Measurements from ENCODE around the gene ANXA10. TPM values are rescaled to one million over a fixed set of nuclear protein-coding genes. Genes with fewer than 3 reads are reported as not detected.

The ANXA10 gene
- polyA plus RNA-seq, 1 donor (not counting 4 experiments of a cell fraction or from before 2014, with no cell fraction given): not detected

GRCh38 chr4:168164915-168165548, 72.7 kb downstream of the ANXA10 start:
- DNase-seq (ENCODE audit: low read depth, low spot score) (no peak), FAIRE-seq (no peak)
- H4K20me1 ChIP-seq (ENCODE audit: control insufficient read depth, extremely low read depth, insufficient read depth, low read length): no peaks in the 10 kb centered on the region
- H3K79me2 ChIP-seq (ENCODE audit: control insufficient read depth, insufficient read depth, low read length): no peaks in the 10 kb centered on the region
- no peak overlapping the region for H3K27ac ChIP-seq (ENCODE audit: control insufficient read depth, insufficient read depth, low read length)
- H3K36me3 ChIP-seq (ENCODE audit: control insufficient read depth in 2 of 2, extremely low read depth in 1 of 2, insufficient read depth in 2 of 2, low read length in 2 of 2): no peaks in the 10 kb centered on the region
- TF ChIP-seq CTCF (optimal IDR thresholded peaks at IDR 0.05 in 1 of 3, IDR thresholded peaks at IDR 0.05 in 1 of 3, conservative IDR thresholded peaks at IDR 0.05 in 1 of 3; ENCODE audit: extremely low read depth in 1 of 3, insufficient read depth in 2 of 3, low read length in 3 of 3) (no peak), EZH2 (IDR thresholded peaks at IDR 0.05; ENCODE audit: low read length) (no peak)
- H3K4me3 ChIP-seq (ENCODE audit: control insufficient read depth in 2 of 3, extremely low read depth in 1 of 3, insufficient read depth in 2 of 3, low read depth in 1 of 3, low read length in 3 of 3): no peak overlapping the region
- H3K4me1 ChIP-seq (ENCODE audit: control insufficient read depth, extremely low read depth, insufficient read depth, low read length): no peaks in the 10 kb centered on the region
- no peak overlapping the region for H3K9ac ChIP-seq (ENCODE audit: control insufficient read depth, extremely low read depth, insufficient read depth, low read length)
- H3K9me1 ChIP-seq (ENCODE audit: control insufficient read depth, extremely low read depth, insufficient read depth, low read length): no peaks in the 10 kb centered on the region
- H3K4me2 ChIP-seq (ENCODE audit: control insufficient read depth, extremely low read depth, insufficient read depth, low read depth, low read length): no peak overlapping the region
- no peaks in the 10 kb centered on the region for H3K9me3 ChIP-seq (ENCODE audit: control insufficient read depth, low read depth, low read length)
- dilution Hi-C loops (cut with MboI; ENCODE audit: extremely low pct_ligation_motif_present, low sequenced_read_pairs): no loop called here
- no peak overlapping the region for H2AFZ ChIP-seq (ENCODE audit: control insufficient read depth, low read length)
- H3K27me3 ChIP-seq (ENCODE audit: control insufficient read depth, extremely low read depth, insufficient read depth, low read length): no peaks in the 10 kb centered on the region

GRCh38 chr4:168167714-168168284, 75.5 kb downstream of the ANXA10 start:
- Histone ChIP-seq H3K4me1 (ENCODE audit: control insufficient read depth, extremely low read depth, insufficient read depth, low read length) (no peaks in the 10 kb centered on the region), H4K20me1 (ENCODE audit: control insufficient read depth, extremely low read depth, insufficient read depth, low read length) (no peaks in the 10 kb centered on the region), H3K9me1 (ENCODE audit: control insufficient read depth, extremely low read depth, insufficient read depth, low read length) (no peaks in the 10 kb centered on the region), H3K36me3 (ENCODE audit: control insufficient read depth in 2 of 2, extremely low read depth in 1 of 2, insufficient read depth in 2 of 2, low read length in 2 of 2) (no peaks in the 10 kb centered on the region), H2AFZ (ENCODE audit: control insufficient read depth, low read length) (no peak overlapping the region), H3K4me3 (ENCODE audit: control insufficient read depth in 2 of 3, extremely low read depth in 1 of 3, insufficient read depth in 2 of 3, low read depth in 1 of 3, low read length in 3 of 3) (no peak overlapping the region), H3K9ac (ENCODE audit: control insufficient read depth, extremely low read depth, insufficient read depth, low read length) (no peak overlapping the region), H3K27me3 (ENCODE audit: control insufficient read depth, extremely low read depth, insufficient read depth, low read length) (no peaks in the 10 kb centered on the region), H3K27ac (ENCODE audit: control insufficient read depth, insufficient read depth, low read length) (no peak overlapping the region), H3K4me2 (ENCODE audit: control insufficient read depth, extremely low read depth, insufficient read depth, low read depth, low read length) (no peak overlapping the region), H3K79me2 (ENCODE audit: control insufficient read depth, insufficient read depth, low read length) (no peaks in the 10 kb centered on the region), H3K9me3 (ENCODE audit: control insufficient read depth, low read depth, low read length) (no peaks in the 10 kb centered on the region)
- TF ChIP-seq EZH2 (IDR thresholded peaks at IDR 0.05; ENCODE audit: low read length) (no peak), CTCF (optimal IDR thresholded peaks at IDR 0.05 in 1 of 3, IDR thresholded peaks at IDR 0.05 in 1 of 3, conservative IDR thresholded peaks at IDR 0.05 in 1 of 3; ENCODE audit: extremely low read depth in 1 of 3, insufficient read depth in 2 of 3, low read length in 3 of 3) (no peak)
- dilution Hi-C loops (cut with MboI; ENCODE audit: extremely low pct_ligation_motif_present, low sequenced_read_pairs): no loop called here
- no peak for DNase-seq (ENCODE audit: low read depth, low spot score)
- FAIRE-seq: no peak
